Neuronal stem cell (in vitro differentiated cells): Measurements from ENCODE around the gene ATCAY.

Experiments used
- DNase-seq: peaks from one replicate; pipeline ENCODE4 v3.0.0-alpha.2; 2013; ENCODE audit warnings: low spot score
- H2AFZ ChIP-seq: one replicate; pipeline ENCODE4 v1.6.1; 2013; ENCODE audit warnings: mild to moderate bottlenecking, low read length, inconsistent platforms
- H2AK5ac ChIP-seq: 2 replicates; pipeline ENCODE4 v1.6.1; 2013; ENCODE audit warnings: low read depth, mild to moderate bottlenecking, inconsistent platforms, low read length, moderate library complexity, mixed read lengths
- H2BK120ac ChIP-seq: 2 replicates; pipeline ENCODE4 v1.6.1; 2013; ENCODE audit warnings: low read depth, mild to moderate bottlenecking, inconsistent platforms, low read length, moderate library complexity, mixed read lengths
- H2BK12ac ChIP-seq: one replicate; pipeline ENCODE4 v1.6.1; 2013; ENCODE audit warnings: low read length, inconsistent platforms
- H2BK15ac ChIP-seq: 2 replicates; pipeline ENCODE4 v1.6.1; 2013; ENCODE audit warnings: mild to moderate bottlenecking, low read length, inconsistent platforms, mixed read lengths
- H2BK5ac ChIP-seq: one replicate; pipeline ENCODE4 v1.6.1; 2013; ENCODE audit warnings: inconsistent platforms, mild to moderate bottlenecking, low read length, moderate library complexity
- H3K14ac ChIP-seq: one replicate; pipeline ENCODE4 v1.6.1; 2013; ENCODE audit warnings: low read length, inconsistent platforms
- H3K18ac ChIP-seq: 2 replicates; pipeline ENCODE4 v1.6.1; 2013; ENCODE audit warnings: low read length, inconsistent platforms
- H3K23ac ChIP-seq: 2 replicates; pipeline ENCODE4 v1.6.1; 2013; ENCODE audit warnings: low read depth, mild to moderate bottlenecking, mixed read lengths, low read length, inconsistent platforms; ENCODE audit not compliant: poor library complexity
- H3K27ac ChIP-seq: replicated peaks from 3 replicates; pipeline ENCODE4 v1.5.1; 2013; ENCODE audit warnings: low read length, inconsistent platforms
- H3K27me3 ChIP-seq, 3 experiments: 2 replicates each; pipeline ENCODE4 v1.6.1; 2013; ENCODE audit warnings: low read length in 3 of 3, mild to moderate bottlenecking in 2 of 3, inconsistent platforms in 1 of 3, low read depth in 1 of 3, mixed read lengths in 1 of 3, moderate library complexity in 1 of 3; ENCODE audit not compliant: control insufficient read depth in 3 of 3, insufficient read depth in 3 of 3
- H3K36me3 ChIP-seq, 2 donors: replicated peaks in 1 of 2; 2 replicates each; pipeline ENCODE4 v1.6.1; 2013; ENCODE audit warnings: low read length in 2 of 2; ENCODE audit not compliant: control insufficient read depth in 2 of 2, insufficient read depth in 2 of 2
- H3K4ac ChIP-seq: 2 replicates; pipeline ENCODE4 v1.6.1; 2013; ENCODE audit warnings: inconsistent platforms, mild to moderate bottlenecking, low read length, moderate library complexity
- H3K4me1 ChIP-seq, 2 donors: 1 replicate in 1 of 2; 2 replicates in 1 of 2; pipeline ENCODE4 v1.6.1; 2013; ENCODE audit warnings: low read length in 2 of 2, low read depth in 1 of 2; ENCODE audit not compliant: control insufficient read depth in 2 of 2, insufficient read depth in 1 of 2
- H3K4me2 ChIP-seq: one replicate; pipeline ENCODE4 v1.6.1; 2013; ENCODE audit warnings: mild to moderate bottlenecking, low read length, inconsistent platforms; ENCODE audit not compliant: insufficient read depth, poor library complexity, severe bottlenecking
- H3K4me3 ChIP-seq, 2 donors: 2 replicates each; pipeline ENCODE4 v1.5.1; 2013; ENCODE audit warnings: low read length in 2 of 2, mild to moderate bottlenecking in 2 of 2, inconsistent platforms in 1 of 2, moderate library complexity in 1 of 2
- H3K79me1 ChIP-seq: one replicate; pipeline ENCODE4 v1.6.1; 2013; ENCODE audit warnings: low read depth, mild to moderate bottlenecking, inconsistent platforms, low read length, moderate library complexity
- H3K9ac ChIP-seq: one replicate; pipeline ENCODE4 v1.6.1; 2013; ENCODE audit warnings: mild to moderate bottlenecking, low read depth, low read length, inconsistent platforms; ENCODE audit not compliant: poor library complexity
- H3K9me3 ChIP-seq, 2 donors: replicated peaks in 1 of 2; 2 replicates each; pipeline versions ENCODE3 to v1.6.1; 2013; ENCODE audit warnings: low read length in 2 of 2, mild to moderate bottlenecking in 2 of 2, inconsistent platforms in 1 of 2, low read depth in 1 of 2, mixed read lengths in 1 of 2, moderate library complexity in 1 of 2; ENCODE audit not compliant: control insufficient read depth in 2 of 2, insufficient read depth in 1 of 2
- H4K8ac ChIP-seq: one replicate; pipeline ENCODE4 v1.6.1; 2013; ENCODE audit warnings: low read depth, mild to moderate bottlenecking, inconsistent platforms, low read length, moderate library complexity
- H4K91ac ChIP-seq: one replicate; pipeline ENCODE4 v1.6.1; 2013; ENCODE audit warnings: low read length, low read depth, mild to moderate bottlenecking, inconsistent platforms; ENCODE audit not compliant: poor library complexity
- WGBS, 2 donors: extraction: QIAGEN DNeasy Blood & Tissue Kit; methylation state at CpG; one replicate each; pipeline ENCODE4 v1.1.7; 2013; ENCODE audit warnings: missing lambda C conversion rate in 2 of 2, mixed read lengths in 1 of 2; ENCODE audit not compliant: insufficient read length in 2 of 2, insufficient replicate concordance in 1 of 2; ENCODE audit errors: extremely low coverage in 2 of 2; 5-methylcytosine and 5-hydroxymethylcytosine counted together

Gene ATCAY

GRCh38 chr19:3898426-3898825, 17.9 kb downstream of the ATCAY start:
- Histone ChIP-seq H3K4ac (no peak overlapping the region), H3K4me3 (no peak overlapping the region), H3K27ac (no peak overlapping the region), H3K27me3 (no peaks in the 10 kb centered on the region), H3K9ac (no peak overlapping the region), H3K4me2 (no peak overlapping the region), H2BK15ac (no peak overlapping the region), H2BK120ac (no peak overlapping the region), H2AK5ac (no peak overlapping the region), H2AFZ (no peak overlapping the region), H3K4me1 (no peaks in the 10 kb centered on the region), H4K91ac (no peak overlapping the region), H2BK5ac (no peak overlapping the region), H3K14ac (no peak overlapping the region), H3K23ac (no peak overlapping the region), H4K8ac (no peak overlapping the region), H3K18ac (no peak overlapping the region), H3K79me1 (no peaks in the 10 kb centered on the region), H3K9me3 (peaks cover 5 to 6% of the 10 kb centered on the region in 2 donors), H2BK12ac (no peak overlapping the region), H3K36me3 (peaks cover 8 to 11% of the 10 kb centered on the region in 2 donors)
- no peak for DNase-seq
- no CpG with 5 or more reads among the region's 3 CpGs for WGBS, 2 donors

DNA sequence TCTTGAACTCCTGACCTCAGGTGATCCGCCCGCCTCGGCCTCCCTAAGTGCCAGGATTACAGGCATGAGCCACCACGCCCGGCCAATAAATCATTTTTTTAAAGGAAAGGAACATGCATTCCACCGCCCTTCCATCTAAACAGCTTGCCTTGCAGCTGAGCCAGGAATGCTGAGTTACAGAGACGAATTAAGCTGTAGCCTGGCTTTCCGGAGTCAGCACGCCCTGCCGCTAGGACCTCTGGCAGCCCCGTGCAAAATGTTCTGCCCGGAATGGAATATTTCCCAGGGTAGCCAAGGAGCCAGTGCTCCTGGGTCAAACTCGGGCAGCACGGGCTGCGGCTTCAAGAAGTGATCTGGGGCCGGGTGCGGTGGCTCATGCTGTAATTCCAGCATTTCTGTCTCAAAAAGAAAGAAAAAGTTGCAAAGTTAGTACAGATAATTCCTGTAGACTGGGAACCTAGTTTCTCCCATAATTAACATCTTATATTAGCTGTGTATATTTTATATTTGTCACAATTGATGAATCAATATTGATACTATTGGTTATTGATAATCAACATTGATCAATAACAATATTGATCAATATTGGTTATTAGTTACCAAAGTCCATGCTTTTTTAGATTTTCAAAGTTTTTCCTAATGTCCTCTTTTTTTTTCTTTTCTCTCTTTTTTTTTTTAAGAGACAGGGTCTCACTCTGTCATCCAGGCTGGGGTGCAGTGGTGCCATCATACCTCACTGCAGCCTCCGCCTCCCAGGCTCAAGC, 19.2 kb downstream of the ATCAY start:
- H4K91ac ChIP-seq = no peak overlapping the region
- H2BK12ac ChIP-seq = no peak overlapping the region
- H3K36me3 ChIP-seq = peaks cover 8 to 11% of the 10 kb centered on the region in 2 donors
- no peak overlapping the region for H2BK5ac ChIP-seq
- H3K27ac ChIP-seq = no peak overlapping the region
- no peaks in the 10 kb centered on the region for H3K27me3 ChIP-seq
- no peaks in the 10 kb centered on the region for H3K79me1 ChIP-seq
- DNase-seq = no peak
- no peaks in the 10 kb centered on the region for H3K4me1 ChIP-seq
- H3K4me3 ChIP-seq = no peak overlapping the region
- no CpG with 5 or more reads among the region's 18 CpGs for WGBS, 2 donors
- H3K9me3 ChIP-seq = peaks cover 5 to 6% of the 10 kb centered on the region in 2 donors
- H3K9ac ChIP-seq = no peak overlapping the region
- H4K8ac ChIP-seq = no peak overlapping the region
- no peak overlapping the region for H2AK5ac ChIP-seq
- no peak overlapping the region for H3K4me2 ChIP-seq
- no peak overlapping the region for H3K14ac ChIP-seq
- no peak overlapping the region for H2AFZ ChIP-seq
- H3K4ac ChIP-seq = no peak overlapping the region
- no peak overlapping the region for H3K23ac ChIP-seq
- H2BK15ac ChIP-seq = no peak overlapping the region
- H3K18ac ChIP-seq = no peak overlapping the region
- H2BK120ac ChIP-seq = no peak overlapping the region

GRCh38 chr19:3902317-3902973, 22.0 kb downstream of the ATCAY start:
- Histone ChIP-seq H3K23ac (no peak overlapping the region), H2BK12ac (no peak overlapping the region), H3K27ac (no peak overlapping the region), H3K18ac (no peak overlapping the region), H4K91ac (no peak overlapping the region), H2BK15ac (no peak overlapping the region), H4K8ac (no peak overlapping the region), H3K27me3 (no peaks in the 10 kb centered on the region), H2AK5ac (no peak overlapping the region), H3K4me1 (no peaks in the 10 kb centered on the region), H3K79me1 (no peaks in the 10 kb centered on the region), H3K14ac (no peak overlapping the region), H3K9me3 (peaks cover 5 to 6% of the 10 kb centered on the region in 2 donors), H3K4me3 (no peak overlapping the region), H3K4ac (no peak overlapping the region), H3K36me3 (peaks cover 13 to 15% of the 10 kb centered on the region in 2 donors), H2AFZ (no peak overlapping the region), H2BK120ac (no peak overlapping the region), H3K4me2 (no peak overlapping the region), H3K9ac (no peak overlapping the region), H2BK5ac (no peak overlapping the region)
- WGBS, 2 donors = no CpG with 5 or more reads among the region's 15 CpGs
- no peak for DNase-seq

DNA sequence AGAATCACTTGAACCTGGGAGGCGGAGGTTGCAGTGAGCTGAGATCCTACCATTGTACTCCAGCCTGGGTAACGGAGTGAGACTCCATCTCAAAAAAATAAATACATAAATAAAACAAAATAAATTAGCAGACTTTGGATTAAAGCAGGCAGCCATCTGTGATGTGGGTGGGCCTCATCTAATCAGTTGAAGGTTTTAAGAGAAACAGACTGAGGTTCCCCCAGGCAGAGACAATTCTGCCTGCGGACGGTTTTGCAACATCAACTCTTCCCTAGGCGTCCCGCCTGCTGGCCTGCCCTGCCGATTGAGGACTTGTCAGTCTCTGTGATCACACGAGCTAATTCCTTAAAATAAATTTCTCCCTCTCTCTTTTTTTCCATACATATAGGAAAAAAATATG, 23.7 kb downstream of the ATCAY start:
- no peak overlapping the region for H2AFZ ChIP-seq
- H3K36me3 ChIP-seq = peaks cover 17 to 21% of the 10 kb centered on the region in 2 donors
- H4K8ac ChIP-seq = no peak overlapping the region
- no peak overlapping the region for H3K4ac ChIP-seq
- no peak overlapping the region for H3K27ac ChIP-seq
- H3K27me3 ChIP-seq = no peaks in the 10 kb centered on the region
- H3K79me1 ChIP-seq = no peaks in the 10 kb centered on the region
- no peak overlapping the region for H3K14ac ChIP-seq
- no CpG with 5 or more reads among the region's 8 CpGs for WGBS, 2 donors
- no peak for DNase-seq
- no peak overlapping the region for H3K4me2 ChIP-seq
- H2AK5ac ChIP-seq = no peak overlapping the region
- no peak overlapping the region for H3K9ac ChIP-seq
- H2BK5ac ChIP-seq = no peak overlapping the region
- no peak overlapping the region for H4K91ac ChIP-seq
- peaks cover under 1 to 2% of the 10 kb centered on the region in 2 donors for H3K9me3 ChIP-seq
- no peak overlapping the region for H3K18ac ChIP-seq
- no peaks in the 10 kb centered on the region for H3K4me1 ChIP-seq
- no peak overlapping the region for H2BK15ac ChIP-seq
- no peak overlapping the region for H3K23ac ChIP-seq
- no peak overlapping the region for H2BK120ac ChIP-seq
- H2BK12ac ChIP-seq = no peak overlapping the region
- H3K4me3 ChIP-seq = no peak overlapping the region
